SH-SY5Y (cell line): ENCODE measurements around the gene OR4D1.

ENCODE experiments used
- GATA2 ChIP-seq: IDR thresholded peaks from 2 replicates; pipeline ENCODE4 v1.6.1; 2011; ENCODE audit warnings: mild to moderate bottlenecking, low read depth, low read length
- GATA3 ChIP-seq: IDR thresholded peaks from 2 replicates; pipeline ENCODE4 v1.6.1; 2011; ENCODE audit warnings: low read depth, mild to moderate bottlenecking, low read length, moderate library complexity

Gene OR4D1

DNA sequence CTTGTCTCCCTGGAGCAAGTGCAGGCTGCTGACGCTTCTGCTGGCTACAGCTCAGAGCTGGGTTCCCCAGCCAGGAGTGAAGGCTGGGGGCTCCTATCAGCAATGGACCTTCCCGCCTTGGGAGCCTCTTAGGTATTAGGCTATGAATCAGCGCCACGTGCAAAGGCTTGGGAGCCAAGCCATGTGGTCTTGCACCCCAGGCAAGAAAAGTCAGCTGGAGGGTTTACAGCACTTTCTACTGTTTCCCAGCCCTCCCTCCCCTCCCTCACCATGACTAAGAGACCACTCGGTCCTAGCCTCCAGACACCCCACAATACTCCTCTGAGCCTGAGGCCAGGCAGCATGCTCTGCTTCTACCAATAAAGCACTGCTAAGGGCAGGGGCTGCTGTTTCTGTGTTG, 56.6 kb downstream of the OR4D1 start:
- TF ChIP-seq GATA3 (no peak), GATA2 (no peak)

- TF ChIP-seq GATA2, result no peak
- TF ChIP-seq GATA3, result no peak
Observed at GRCh38 chr17:58205936-58206335, 57.8 kb downstream of the OR4D1 start.

DNA sequence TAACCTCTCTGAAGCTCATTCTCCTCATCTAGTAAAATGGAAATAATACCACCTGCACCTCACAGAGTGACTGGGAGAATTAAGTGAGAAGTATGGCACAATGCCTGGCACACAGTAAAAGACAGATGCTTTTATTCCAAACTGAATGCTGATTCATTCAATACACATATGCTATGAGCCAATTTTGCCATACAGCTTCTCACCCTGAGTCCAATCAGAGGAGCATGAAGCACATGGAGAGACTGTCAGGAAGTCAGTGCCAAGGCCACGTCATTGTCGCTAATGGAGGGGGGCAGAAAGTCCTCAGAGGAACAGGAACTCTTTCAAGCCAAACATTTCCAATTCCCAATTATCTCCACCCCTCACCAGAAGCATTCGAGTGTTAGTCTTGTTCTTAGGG, 59.3 kb downstream of the OR4D1 start:
- TF ChIP-seq GATA2, result no peak

GRCh38 chr17:58208344-58208743, 60.2 kb downstream of the OR4D1 start:
- TF ChIP-seq GATA3 (no peak), GATA2 (no peak)
